Fibroblast of lung (primary cell): ENCODE results near the gene RNF11.

ENCODE experiments used
- CTCF ChIP-seq, 2 donors: IDR thresholded peaks in 1 of 2; conservative IDR thresholded peaks in 1 of 2; 1 replicate in 1 of 2; 2 replicates in 1 of 2; pipeline ENCODE4 v1.5.1; 2011 to 2012; ENCODE audit warnings: low read length in 2 of 2, control low read depth in 1 of 2, inconsistent platforms in 1 of 2, low read depth in 1 of 2, mild to moderate bottlenecking in 1 of 2
- EZH2 ChIP-seq: IDR thresholded peaks from 2 replicates; pipeline ENCODE4 v1.5.1; 2012; ENCODE audit warnings: low read length, control low read depth, mild to moderate bottlenecking; ENCODE audit errors: missing control alignments

- TF ChIP-seq CTCF (conservative IDR thresholded peaks at IDR 0.05 in 1 of 2, IDR thresholded peaks at IDR 0.05 in 1 of 2; ENCODE audit: low read depth in 1 of 2, low read length in 2 of 2) (no peak), EZH2 (no peak)
Observed at GRCh38 chr1:51320967-51321923, 85.2 kb downstream of the RNF11 start.
